HEK293T (cell line): ENCODE data around the gene MYO7B.

Source experiments
- ARNT ChIP-seq: fragments of 450-650 bp; IDR thresholded peaks from 2 replicates; pipeline ENCODE4 v1.6.1; 2017; ENCODE audit warnings: mild to moderate bottlenecking
- BHLHE40 ChIP-seq: fragments of 450-650 bp; IDR thresholded peaks from 2 replicates; pipeline ENCODE4 v1.6.1; 2016; ENCODE audit warnings: mild to moderate bottlenecking, moderate library complexity, borderline replicate concordance
- CTBP1 ChIP-seq: fragments of 450-650 bp; IDR thresholded peaks from 2 replicates; pipeline ENCODE4 v1.6.1; 2016; ENCODE audit warnings: borderline replicate concordance
- ELF4 ChIP-seq: fragments of 450-650 bp; IDR thresholded peaks from 2 replicates; pipeline ENCODE4 v1.6.1; 2017; ENCODE audit warnings: antibody characterized with exemption
- FOXM1 ChIP-seq: fragments of 450-650 bp; IDR thresholded peaks from 2 replicates; pipeline ENCODE4 v1.6.1; 2017; ENCODE audit warnings: mild to moderate bottlenecking, borderline replicate concordance
- HDGF ChIP-seq: fragments of 450-650 bp; IDR thresholded peaks from 2 replicates; pipeline ENCODE4 v1.6.1; 2017; ENCODE audit warnings: antibody characterized with exemption, borderline replicate concordance
- L3MBTL2 ChIP-seq: fragments of 450-650 bp; conservative IDR thresholded peaks from 2 replicates; pipeline ENCODE4 v1.6.1; 2016; ENCODE audit warnings: mild to moderate bottlenecking
- NFRKB ChIP-seq: fragments of 450-650 bp; IDR thresholded peaks from 2 replicates; pipeline ENCODE4 v1.6.1; 2016; ENCODE audit warnings: mild to moderate bottlenecking, moderate library complexity
- SP1 ChIP-seq: fragments of 450-650 bp; IDR thresholded peaks from 2 replicates; pipeline ENCODE4 v1.6.1; 2017
- SUZ12 ChIP-seq: fragments of 450-650 bp; IDR thresholded peaks from 2 replicates; pipeline ENCODE4 v1.6.1; 2016; ENCODE audit warnings: mild to moderate bottlenecking
- TARDBP ChIP-seq: fragments of 450-650 bp; IDR thresholded peaks from 2 replicates; pipeline ENCODE4 v1.6.1; 2016
- ZNF384 ChIP-seq: fragments of 450-650 bp; IDR thresholded peaks from 2 replicates; pipeline ENCODE4 v1.6.1; 2016

DNA sequence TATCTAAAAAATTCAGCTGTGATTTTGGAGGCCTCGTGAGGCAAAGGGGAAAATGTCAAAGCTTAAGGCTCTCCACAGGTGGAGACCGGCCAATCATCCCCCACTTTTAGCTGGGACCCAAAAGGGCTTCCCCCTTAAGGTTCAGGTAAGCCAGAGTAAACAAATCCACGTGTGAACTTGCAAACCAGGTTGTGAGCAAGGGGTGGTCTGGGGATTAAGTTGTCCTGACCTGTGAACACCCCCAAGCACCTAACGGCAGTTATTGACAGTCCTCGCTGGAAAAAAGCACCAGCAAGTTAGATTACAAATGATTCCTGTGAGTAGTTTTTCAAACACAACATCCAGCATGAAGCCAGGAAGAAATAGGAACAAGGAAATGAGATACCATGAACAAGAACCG is 42.9 kb downstream of the MYO7B start:
- no peak for TF ChIP-seq NFRKB
- no peak for TF ChIP-seq ELF4
- no peak for TF ChIP-seq SUZ12
- TF ChIP-seq FOXM1: no peak
- TF ChIP-seq ARNT: no peak
- TF ChIP-seq SP1: no peak
- TF ChIP-seq CTBP1: no peak
- TF ChIP-seq HDGF: no peak
- no peak for TF ChIP-seq BHLHE40
- no peak for TF ChIP-seq L3MBTL2
- TF ChIP-seq ZNF384: no peak
- TF ChIP-seq TARDBP: no peak
